ENCODE data around the gene OSTF1.

The OSTF1 gene, protein sequence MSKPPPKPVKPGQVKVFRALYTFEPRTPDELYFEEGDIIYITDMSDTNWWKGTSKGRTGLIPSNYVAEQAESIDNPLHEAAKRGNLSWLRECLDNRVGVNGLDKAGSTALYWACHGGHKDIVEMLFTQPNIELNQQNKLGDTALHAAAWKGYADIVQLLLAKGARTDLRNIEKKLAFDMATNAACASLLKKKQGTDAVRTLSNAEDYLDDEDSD

DNA sequence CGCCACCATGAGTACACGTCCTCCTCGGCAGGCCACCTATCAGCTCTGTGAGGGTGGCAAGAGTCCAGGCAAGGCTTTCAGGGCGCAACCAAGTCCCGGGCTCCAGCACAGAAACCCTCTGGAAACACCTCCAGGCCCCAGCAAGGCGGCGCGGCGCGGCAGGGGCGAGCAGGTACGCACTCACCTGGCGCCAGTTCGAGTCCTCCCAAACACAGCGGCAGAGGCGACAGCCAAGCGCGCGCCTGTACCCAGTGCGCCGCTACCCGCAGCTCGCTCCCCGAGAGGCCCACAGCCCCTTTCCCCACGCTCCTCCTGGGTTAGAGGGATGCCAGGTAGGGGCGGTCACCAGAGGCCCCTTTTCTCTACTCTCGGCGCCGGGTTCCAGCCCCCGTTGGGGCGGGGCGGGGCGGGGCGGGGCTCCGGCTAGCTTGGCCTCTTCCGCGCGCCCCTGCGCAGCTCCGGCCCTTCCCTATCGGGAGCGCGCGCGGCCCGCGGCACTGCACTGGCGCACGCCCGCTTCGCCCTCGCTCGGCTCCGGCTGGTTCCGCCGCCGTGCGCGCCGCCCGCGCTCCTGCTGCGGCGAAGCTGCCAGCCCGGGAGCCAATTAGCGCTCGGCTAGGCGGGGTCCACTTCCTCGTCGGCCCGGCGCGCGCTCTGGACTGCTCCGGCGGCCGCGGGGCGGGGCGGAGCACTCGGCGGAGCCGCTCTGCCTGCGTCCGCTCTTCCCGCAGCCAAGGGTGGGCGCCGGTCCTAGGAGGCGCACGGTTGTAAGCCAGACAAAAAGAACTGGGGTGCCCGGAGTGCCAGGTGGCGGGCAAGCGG, at the start of gene OSTF1, which contains the start of gene NMRK1:
Gene OSTF1, plus strand, starts transcription at position 691 of the 822 bp plus-strand sequence. CDS start 179 bp downstream, outside the sequence.
Gene NMRK1, minus strand, starts transcription at position 332 of the 822 bp plus-strand sequence. CDS start 5,040 bp downstream, outside the sequence.
- peak; percentile 92 for DNase-seq (ENCODE audit: extremely low read depth, low read depth)
- TF ChIP-seq, protein P1, sequence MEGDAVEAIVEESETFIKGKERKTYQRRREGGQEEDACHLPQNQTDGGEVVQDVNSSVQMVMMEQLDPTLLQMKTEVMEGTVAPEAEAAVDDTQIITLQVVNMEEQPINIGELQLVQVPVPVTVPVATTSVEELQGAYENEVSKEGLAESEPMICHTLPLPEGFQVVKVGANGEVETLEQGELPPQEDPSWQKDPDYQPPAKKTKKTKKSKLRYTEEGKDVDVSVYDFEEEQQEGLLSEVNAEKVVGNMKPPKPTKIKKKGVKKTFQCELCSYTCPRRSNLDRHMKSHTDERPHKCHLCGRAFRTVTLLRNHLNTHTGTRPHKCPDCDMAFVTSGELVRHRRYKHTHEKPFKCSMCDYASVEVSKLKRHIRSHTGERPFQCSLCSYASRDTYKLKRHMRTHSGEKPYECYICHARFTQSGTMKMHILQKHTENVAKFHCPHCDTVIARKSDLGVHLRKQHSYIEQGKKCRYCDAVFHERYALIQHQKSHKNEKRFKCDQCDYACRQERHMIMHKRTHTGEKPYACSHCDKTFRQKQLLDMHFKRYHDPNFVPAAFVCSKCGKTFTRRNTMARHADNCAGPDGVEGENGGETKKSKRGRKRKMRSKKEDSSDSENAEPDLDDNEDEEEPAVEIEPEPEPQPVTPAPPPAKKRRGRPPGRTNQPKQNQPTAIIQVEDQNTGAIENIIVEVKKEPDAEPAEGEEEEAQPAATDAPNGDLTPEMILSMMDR (IDR thresholded peaks at IDR 0.05; ENCODE audit: low read depth, low read length), result no peak; the same call in 1 of the 2 replicates

DNA sequence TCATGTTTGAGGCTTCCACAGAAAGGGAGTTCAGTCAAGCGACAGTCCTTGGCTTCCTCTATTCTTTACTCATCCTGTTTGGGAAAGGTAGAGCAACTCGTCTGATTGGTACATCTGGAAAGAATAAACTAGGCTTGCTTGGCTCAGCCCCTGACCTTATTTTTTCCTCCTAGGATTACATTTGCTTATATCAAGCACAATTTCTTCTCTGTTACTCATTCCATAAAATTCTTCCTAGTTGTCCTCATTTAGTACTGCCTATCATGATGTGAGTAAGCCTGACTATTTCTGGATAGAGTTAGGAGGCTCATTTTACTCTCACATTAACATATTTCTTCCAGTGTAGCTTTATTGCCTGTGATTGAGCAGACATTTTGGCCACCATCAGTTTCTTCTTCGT, 49.3 kb upstream of the OSTF1 start:
- DNase-seq (ENCODE audit: extremely low read depth, low read depth), result peak; percentile 86
- TF ChIP-seq, protein P1 (IDR thresholded peaks at IDR 0.05; ENCODE audit: low read depth, low read length), result no peak

DNA sequence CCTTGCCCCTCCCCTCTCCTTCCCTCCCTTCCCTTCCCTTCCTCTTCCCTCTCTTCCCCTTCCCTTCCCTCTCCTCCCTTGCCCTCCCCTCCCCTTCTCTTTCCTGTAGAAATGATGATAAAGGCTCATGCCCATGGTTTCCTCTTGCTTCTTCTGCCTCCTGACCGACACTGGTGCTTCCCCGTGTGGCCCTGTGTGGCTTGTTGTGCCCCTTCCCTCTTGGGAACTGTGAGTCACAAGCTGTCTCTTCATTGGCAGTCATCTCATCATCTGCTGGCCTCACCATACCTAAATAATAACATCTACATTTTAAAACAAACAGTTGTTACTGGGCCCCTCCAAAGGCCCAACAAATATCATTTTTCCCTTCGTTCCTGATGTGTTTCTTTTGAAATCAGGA, 48.5 kb upstream of the OSTF1 start:
- no peak for DNase-seq (ENCODE audit: extremely low read depth, low read depth)
- TF ChIP-seq, protein P1 (IDR thresholded peaks at IDR 0.05; ENCODE audit: low read depth, low read length), result no peak

DNA sequence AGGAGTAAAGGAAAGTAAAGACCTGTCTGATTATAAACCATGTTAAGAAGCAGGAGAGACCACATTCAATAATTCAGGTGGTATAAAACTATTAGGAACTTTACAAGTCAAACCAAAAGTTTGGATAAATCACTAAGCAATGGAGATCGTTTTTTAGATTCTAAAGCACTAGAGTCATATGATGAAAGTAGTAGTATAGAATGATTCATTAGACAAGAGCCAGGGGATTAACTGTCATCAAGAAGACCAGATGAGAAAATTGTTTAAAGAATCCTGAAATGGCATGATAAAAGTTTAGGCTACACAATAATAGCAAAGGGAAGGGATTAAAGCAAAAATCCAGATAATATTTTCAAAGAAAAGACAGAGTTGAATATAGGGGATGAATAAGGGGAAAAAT, 47.3 kb upstream of the OSTF1 start:
- no peak for DNase-seq (ENCODE audit: extremely low read depth, low read depth)
- TF ChIP-seq, protein P1 (IDR thresholded peaks at IDR 0.05; ENCODE audit: low read depth, low read length), result no peak

DNA sequence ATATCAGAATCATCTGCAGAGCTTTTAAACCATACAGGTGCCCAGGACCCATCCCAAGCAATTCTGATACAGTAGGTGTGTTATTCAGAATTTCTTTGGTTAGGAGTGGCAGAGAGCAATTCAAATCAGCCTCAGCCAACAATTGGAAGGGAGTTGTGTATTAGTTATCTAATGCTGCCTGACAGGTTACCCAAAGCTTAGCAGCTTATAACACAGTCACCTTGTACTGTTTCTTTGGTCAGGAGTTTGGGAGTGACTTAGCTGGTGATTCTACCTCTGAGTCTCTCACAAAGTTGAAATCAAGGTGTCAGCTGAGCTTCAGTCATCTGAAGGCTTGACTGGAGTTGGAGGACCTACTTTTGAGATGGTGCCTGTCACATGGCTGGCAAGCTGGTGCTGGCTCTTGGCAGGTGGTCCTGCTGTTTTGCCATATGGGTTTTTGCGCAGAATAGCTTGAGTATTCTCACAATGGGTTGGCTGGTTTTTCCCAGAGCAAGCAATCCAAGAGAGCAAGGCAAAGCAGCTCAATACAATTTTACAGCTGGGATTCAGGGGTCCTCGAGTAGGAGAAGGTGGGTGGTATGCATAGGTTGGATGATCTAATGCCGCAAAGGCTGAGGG, 41.5 kb upstream of the OSTF1 start:
- no peak for DNase-seq (ENCODE audit: extremely low read depth, low read depth)
- TF ChIP-seq, protein P1 (IDR thresholded peaks at IDR 0.05; ENCODE audit: low read depth, low read length), result no peak

DNA sequence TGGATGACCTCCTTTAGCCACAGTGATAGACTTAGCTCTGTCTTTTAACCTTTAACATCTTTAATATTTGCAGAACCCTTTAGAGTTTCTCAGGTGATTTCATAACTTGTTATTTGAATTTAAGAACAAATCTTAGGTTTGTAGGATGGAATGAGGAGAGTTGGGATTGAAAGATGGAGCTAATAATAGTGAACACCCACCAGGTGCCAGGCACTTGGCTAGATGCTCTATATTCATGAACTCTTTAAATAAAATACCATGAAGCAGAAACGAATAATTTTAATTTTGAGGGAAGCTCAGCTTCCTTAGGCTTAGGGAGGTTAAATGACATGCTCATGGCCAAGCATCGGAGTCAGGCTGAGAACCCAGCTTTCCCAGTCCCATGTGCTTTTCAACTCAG, 40.8 kb upstream of the OSTF1 start:
- DNase-seq (ENCODE audit: extremely low read depth, low read depth), result no peak
- TF ChIP-seq, protein P1 (IDR thresholded peaks at IDR 0.05; ENCODE audit: low read depth, low read length), result no peak

DNA sequence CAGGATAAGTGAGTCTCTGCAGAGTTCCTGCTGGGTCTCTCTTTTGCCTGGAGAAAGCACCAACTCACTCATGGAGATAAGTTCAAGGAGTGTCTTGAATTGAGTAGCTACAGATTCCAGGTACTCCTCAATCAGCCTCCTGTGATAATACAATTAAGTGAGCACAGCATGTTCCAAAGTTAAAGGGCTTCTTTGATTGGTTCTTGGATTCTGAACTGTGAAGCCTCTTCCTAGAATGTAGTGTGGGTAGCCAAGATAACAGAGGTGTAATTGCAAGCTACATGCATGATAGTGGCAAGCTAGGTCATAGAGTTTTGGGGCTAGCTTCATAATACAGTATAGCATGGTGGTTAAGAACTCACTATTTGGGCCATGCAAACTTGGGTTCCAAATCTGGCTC, 37.0 kb upstream of the OSTF1 start:
- TF ChIP-seq, protein P1 (IDR thresholded peaks at IDR 0.05; ENCODE audit: low read depth, low read length), result no peak
- DNase-seq (ENCODE audit: extremely low read depth, low read depth), result no peak

All from AG09319 (cell line).